Measurements from ENCODE around the gene COL24A1. TPM values are rescaled to one million over a fixed set of nuclear protein-coding genes. Genes with fewer than 3 reads are reported as not detected.
A peak's percentile ranks its signal among the peaks of the same experiment; 100 is the strongest.
"Not testable (repeated sequence)": the region's sequence is repeated elsewhere in the genome, so short reads cannot be mapped to it uniquely, and the experiment has no call there.

COL24A1 gene
- total and polyA plus RNA-seq, 2 of the 13 experiments (the other 11 are each of a cell fraction or from before 2014, with no cell fraction given): 0.04 to 0.13 TPM

DNA sequence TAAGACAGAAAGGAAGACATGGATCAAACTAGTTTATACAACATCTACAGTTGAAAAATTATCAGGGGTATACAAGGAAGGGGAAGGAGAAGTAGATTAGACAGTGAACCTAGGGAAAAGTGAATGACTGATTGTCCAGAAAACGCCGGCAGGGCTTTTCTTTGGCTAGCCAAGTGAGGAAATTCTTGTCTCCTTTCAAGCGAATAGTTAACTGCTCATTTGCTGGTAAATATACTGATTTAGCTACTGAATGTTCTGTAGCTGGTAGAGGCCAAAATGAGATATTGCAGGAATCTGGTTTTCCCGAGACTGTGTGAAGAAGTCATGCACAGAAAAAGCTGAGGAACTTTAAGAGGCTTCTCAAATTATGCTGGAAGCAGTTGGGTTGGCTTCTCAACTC is 319.8 kb downstream of the COL24A1 start:
- Histone ChIP-seq H3K27me3 (ENCODE audit: control insufficient read depth in 1 of 2, insufficient read depth in 2 of 2, low read length in 2 of 2) (no peaks in the 10 kb centered on the region; a peak in 1 of 5 replicates), H4K20me1 (ENCODE audit: insufficient read depth, low read length) (no peaks in the 10 kb centered on the region; the same call in 1 of the 2 replicates), H3K9me3 (ENCODE audit: low read length) (no peaks in the 10 kb centered on the region), H3K4me3 (replicated peaks in 1 of 3; ENCODE audit: insufficient read depth in 1 of 3, low read depth in 2 of 3, low read length in 3 of 3) (no peak overlapping the region), H3K4me2 (ENCODE audit: low read depth, low read length) (no peak overlapping the region), H3K79me2 (ENCODE audit: insufficient read depth, low read length) (no peaks in the 10 kb centered on the region), H3K4me1 (ENCODE audit: insufficient read depth, low read length) (no peaks in the 10 kb centered on the region), H2AFZ (ENCODE audit: low read length) (no peak overlapping the region), H3K36me3 (replicated peaks in 1 of 2; ENCODE audit: control insufficient read depth in 1 of 2, insufficient read depth in 2 of 2, low read length in 2 of 2) (no peaks in the 10 kb centered on the region), H3K27ac (ENCODE audit: extremely low read length, insufficient read depth, low read length) (no peak overlapping the region), H3K9ac (ENCODE audit: insufficient read depth, low read depth, low read length) (no peak overlapping the region)
- in situ Hi-C loops (cut with HindIII; ENCODE audit: extremely low pct_ligation_motif_present, low pct_unique_long_range_greater_than_20kb) (no loop called here), intact Hi-C loops (cut with micrococcal nuclease; ENCODE audit: unreplicated experiment) (no loop called here)
- FAIRE-seq (no peak), ATAC-seq (no peak), DNase-seq (ENCODE audit: low spot score) (no peak)
- WGBS (ENCODE audit: low lambda C conversion rate): 4% methylated on average over 4 of the region's 4 CpGs
- CTCF ChIA-PET (ENCODE audit: low intra/inter-chr PET ratio, low total read pairs): no interaction called here
- BruUV-seq (replicated peaks): no TSS peak
- POLR2A ChIA-PET: no interaction called here
- TF ChIP-seq ZNF12 (CRISPR knock-in tag; IDR thresholded peaks at IDR 0.05): no peak
- TF ChIP-seq SAP130 (CRISPR knock-in tag; IDR thresholded peaks at IDR 0.05; ENCODE audit: low read depth): no peak

DNA sequence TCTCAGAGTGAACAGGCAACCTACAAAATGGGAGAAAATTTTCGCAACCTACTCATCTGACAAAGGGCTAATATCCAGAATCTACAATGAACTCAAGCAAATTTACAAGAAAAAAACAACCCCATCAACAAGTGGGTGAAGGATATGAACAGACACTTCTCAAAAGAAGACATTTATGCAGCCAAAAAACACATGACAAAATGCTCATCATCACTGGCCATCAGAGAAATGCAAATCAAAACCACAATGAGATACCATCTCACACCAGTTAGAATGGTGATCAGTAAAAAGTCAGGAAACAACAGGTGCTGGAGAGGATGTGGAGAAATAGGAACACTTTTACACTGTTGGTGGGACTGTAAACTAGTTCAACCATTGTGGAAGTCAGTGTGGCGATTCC is 323.4 kb downstream of the COL24A1 start:
- POLR2A ChIA-PET; H3K9ac ChIP-seq (ENCODE audit: insufficient read depth, low read depth, low read length); ATAC-seq; intact Hi-C loops (cut with micrococcal nuclease; ENCODE audit: unreplicated experiment); DNase-seq (ENCODE audit: low spot score); H3K27ac ChIP-seq (ENCODE audit: extremely low read length, insufficient read depth, low read length); FAIRE-seq; H3K27me3 ChIP-seq (ENCODE audit: control insufficient read depth in 1 of 2, insufficient read depth in 2 of 2, low read length in 2 of 2); in situ Hi-C loops (cut with HindIII; ENCODE audit: extremely low pct_ligation_motif_present, low pct_unique_long_range_greater_than_20kb); H3K79me2 ChIP-seq (ENCODE audit: insufficient read depth, low read length); BruUV-seq (replicated peaks); H4K20me1 ChIP-seq (ENCODE audit: insufficient read depth, low read length); H3K9me3 ChIP-seq (ENCODE audit: low read length); H3K36me3 ChIP-seq (replicated peaks in 1 of 2; ENCODE audit: control insufficient read depth in 1 of 2, insufficient read depth in 2 of 2, low read length in 2 of 2); H3K4me1 ChIP-seq (ENCODE audit: insufficient read depth, low read length); H3K4me2 ChIP-seq (ENCODE audit: low read depth, low read length); CTCF ChIA-PET (ENCODE audit: low intra/inter-chr PET ratio, low total read pairs); H2AFZ ChIP-seq (ENCODE audit: low read length); H3K4me3 ChIP-seq (replicated peaks in 1 of 3; ENCODE audit: insufficient read depth in 1 of 3, low read depth in 2 of 3, low read length in 3 of 3): not testable (repeated sequence)
- 22% methylated on average over 2 of the region's 2 CpGs for WGBS (ENCODE audit: low lambda C conversion rate)

DNA sequence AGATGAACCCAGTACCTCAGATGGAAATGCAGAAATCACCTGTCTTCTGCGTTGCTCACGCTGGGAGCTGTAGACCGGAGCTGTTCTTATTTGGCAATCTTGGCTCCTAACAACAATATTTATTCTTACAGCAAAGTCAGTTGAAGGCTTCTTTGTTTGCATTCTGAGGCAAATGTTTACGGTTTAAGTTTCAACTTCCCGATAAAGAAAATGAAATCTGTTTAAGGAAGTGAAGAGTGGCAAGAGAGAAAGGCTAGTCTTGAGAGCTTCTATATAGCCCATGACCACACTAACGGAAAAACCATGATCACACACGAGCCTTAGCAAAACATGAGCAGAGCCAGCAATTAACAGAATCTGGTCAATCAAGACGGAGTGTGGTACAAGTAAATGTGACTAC is 325.7 kb downstream of the COL24A1 start:
- in situ Hi-C loops (cut with HindIII; ENCODE audit: extremely low pct_ligation_motif_present, low pct_unique_long_range_greater_than_20kb) (no loop called here), intact Hi-C loops (cut with micrococcal nuclease; ENCODE audit: unreplicated experiment) (no loop called here)
- Histone ChIP-seq H3K9ac (ENCODE audit: insufficient read depth, low read depth, low read length) (no peak overlapping the region), H3K9me3 (ENCODE audit: low read length) (no peaks in the 10 kb centered on the region), H3K79me2 (ENCODE audit: insufficient read depth, low read length) (no peaks in the 10 kb centered on the region), H3K4me1 (ENCODE audit: insufficient read depth, low read length) (no peaks in the 10 kb centered on the region), H3K27ac (ENCODE audit: extremely low read length, insufficient read depth, low read length) (no peak overlapping the region), H3K4me3 (replicated peaks in 1 of 3; ENCODE audit: insufficient read depth in 1 of 3, low read depth in 2 of 3, low read length in 3 of 3) (no peak overlapping the region), H2AFZ (ENCODE audit: low read length) (no peak overlapping the region), H3K36me3 (replicated peaks in 1 of 2; ENCODE audit: control insufficient read depth in 1 of 2, insufficient read depth in 2 of 2, low read length in 2 of 2) (no peaks in the 10 kb centered on the region), H4K20me1 (ENCODE audit: insufficient read depth, low read length) (no peaks in the 10 kb centered on the region), H3K4me2 (ENCODE audit: low read depth, low read length) (0 out of 2 replicates have a peak overlapping the region, but pooled peaks have one; percentile 14), H3K27me3 (ENCODE audit: control insufficient read depth in 1 of 2, insufficient read depth in 2 of 2, low read length in 2 of 2) (no peaks in the 10 kb centered on the region)
- DNase-seq (ENCODE audit: low spot score): no peak
- ATAC-seq: no peak
- WGBS (ENCODE audit: low lambda C conversion rate): 4% methylated on average over 8 of the region's 8 CpGs
- no TSS peak for BruUV-seq (replicated peaks)
- no peak for TF ChIP-seq ZKSCAN1 (IDR thresholded peaks at IDR 0.05; ENCODE audit: low read length)
- POLR2A ChIA-PET: no interaction called here
- CTCF ChIA-PET (ENCODE audit: low intra/inter-chr PET ratio, low total read pairs): no interaction called here
- FAIRE-seq: no peak
